ENCODE measurements around the gene CCL8.
A peak's percentile ranks its signal among the peaks of the same experiment; 100 is the strongest.

GRCh38 chr17:34318474-34318873 lies 761 bp upstream of the CCL8 start:
- TF ChIP-seq CTCF (IDR thresholded peaks at IDR 0.05; ENCODE audit: low read depth, low read length, poor library complexity, severe bottlenecking) = peak; percentile 34
- TF ChIP-seq EZH2phosphoT487 (IDR thresholded peaks at IDR 0.05; ENCODE audit: borderline replicate concordance, low read length) = no peak
